HepG2 (cell line): Measurements from ENCODE around the gene LGI4.

ENCODE experiments used
- ZNF274 ChIP-seq: sonication (generic); formaldehyde crosslinking; IDR thresholded peaks from 2 replicates; pipeline ENCODE4 v1.5.1; 2020; ENCODE audit warnings: mild to moderate bottlenecking, missing genetic modification reagents
- TF ChIP-seq, protein P1 (sequence below): IDR thresholded peaks from 2 replicates; pipeline ENCODE4 v1.6.1; 2012; ENCODE audit warnings: inconsistent platforms

DNA sequence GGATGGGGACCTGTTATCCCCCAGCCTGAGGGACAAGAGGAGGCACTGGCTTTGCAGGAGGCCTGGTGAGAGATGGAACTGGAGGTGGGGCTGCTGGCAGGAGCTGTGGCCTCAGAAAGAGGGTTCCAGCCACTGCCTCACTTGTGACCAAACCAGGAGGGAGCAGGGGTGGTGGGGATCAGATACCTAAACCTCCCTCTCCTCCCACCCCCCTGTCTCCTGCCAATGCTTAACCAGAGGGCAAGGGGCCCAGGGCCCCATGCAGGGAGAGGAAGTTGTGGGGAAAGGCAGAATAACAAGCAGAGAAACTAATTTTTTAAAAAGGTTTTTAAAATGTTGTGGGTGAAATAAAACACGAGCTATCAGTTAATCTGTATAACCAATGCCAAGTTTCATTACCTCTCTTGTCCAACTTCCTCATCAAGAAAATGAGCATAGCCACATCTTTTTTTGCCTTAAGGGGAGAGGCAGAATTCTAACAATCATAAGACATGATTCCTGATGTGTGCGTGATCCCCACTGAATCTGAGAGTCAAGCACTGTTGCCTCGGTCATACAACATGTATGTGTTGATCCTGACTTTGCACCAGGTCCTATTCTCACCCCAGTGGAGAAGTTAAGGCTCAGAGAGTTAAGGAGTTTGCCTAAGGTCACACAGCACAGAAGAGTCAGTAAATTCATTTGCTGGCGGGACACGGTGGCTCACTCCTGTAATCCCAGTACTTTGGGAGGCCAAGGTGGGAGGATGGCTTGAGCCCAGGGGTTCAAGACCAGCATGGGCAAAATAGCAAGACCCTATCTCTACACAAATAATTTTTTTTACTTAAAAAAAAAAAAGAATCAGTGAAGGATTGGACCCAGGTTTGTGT lies 32.6 kb upstream of the LGI4 start:
- TF ChIP-seq, protein P1, sequence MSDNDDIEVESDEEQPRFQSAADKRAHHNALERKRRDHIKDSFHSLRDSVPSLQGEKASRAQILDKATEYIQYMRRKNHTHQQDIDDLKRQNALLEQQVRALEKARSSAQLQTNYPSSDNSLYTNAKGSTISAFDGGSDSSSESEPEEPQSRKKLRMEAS = no peak
- no peak for TF ChIP-seq ZNF274 (CRISPR knock-in tag)
